ENCODE data around the gene ARFGAP3. TPM values are rescaled to one million over a fixed set of nuclear protein-coding genes. Genes with fewer than 3 reads are reported as not detected.

The ARFGAP3 gene
- total and polyA plus RNA-seq, 2 experiments from 2014 or later = 14.8 to 19.1 TPM

DNA sequence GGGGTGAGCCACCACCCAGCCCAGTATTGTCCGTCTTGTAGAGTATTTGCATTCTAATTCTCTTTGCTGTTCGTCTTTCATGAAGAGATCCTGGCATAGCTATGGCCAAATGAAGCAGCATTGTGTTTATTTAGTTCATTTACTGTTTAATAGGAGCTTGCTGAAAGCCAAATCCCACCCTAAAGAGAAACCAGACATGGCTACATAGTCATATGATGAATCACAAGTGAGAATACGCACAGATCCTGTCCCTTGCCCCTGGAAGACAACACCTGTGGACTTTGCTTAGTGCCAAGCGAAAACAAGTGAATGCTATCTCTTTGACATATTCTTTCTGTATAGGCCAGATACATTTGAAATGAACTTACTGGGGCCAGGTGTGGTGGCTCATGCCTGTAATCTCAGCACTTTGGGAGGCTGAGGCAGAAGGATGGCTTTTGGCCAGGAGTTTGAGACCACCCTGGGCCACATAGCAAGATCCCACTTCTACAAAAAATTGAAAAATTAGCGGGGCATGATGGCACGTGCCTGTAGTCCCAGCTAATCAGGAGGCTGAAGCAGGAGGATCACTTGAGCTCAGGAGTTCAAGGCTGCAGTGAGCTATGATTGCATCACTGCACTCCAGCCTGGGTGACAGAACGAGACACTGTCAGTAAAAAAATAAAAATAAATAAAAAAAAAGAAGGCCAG is 5.1 kb upstream of the ARFGAP3 start:
- H3K36me3 Mint-ChIP-seq (ENCODE audit: low read depth) = no peaks in the 10 kb centered on the region
- ATAC-seq (no peak), DNase-seq (ENCODE audit: low spot score) (no peak)
- Histone ChIP-seq H3K4me3 (no peak overlapping the region), H3K4me2 (no peak overlapping the region), H3K79me2 (replicated peaks; ENCODE audit: insufficient read depth) (no peaks in the 10 kb centered on the region), H3K27me3 (ENCODE audit: insufficient read depth) (peaks cover 19% of the 10 kb centered on the region), H3K9me2 (ENCODE audit: insufficient read depth) (no peaks in the 10 kb centered on the region), H2AFZ (no peak overlapping the region), H3K4me1 (ENCODE audit: insufficient read depth) (no peaks in the 10 kb centered on the region), H4K20me1 (replicated peaks; ENCODE audit: insufficient read depth) (no peaks in the 10 kb centered on the region), H3F3A (replicated peaks; ENCODE audit: low read depth) (no peaks in the 10 kb centered on the region), H3K36me3 (ENCODE audit: insufficient read depth) (no peaks in the 10 kb centered on the region), H3K27ac (ENCODE audit: low read depth) (no peak overlapping the region)
- H3K27ac Mint-ChIP-seq = no peak overlapping the region
- TF ChIP-seq EZH2phosphoT487 (IDR thresholded peaks at IDR 0.05; ENCODE audit: unreplicated experiment) = no peak
- TF ChIP-seq ZNF114 (CRISPR knock-in tag; IDR thresholded peaks at IDR 0.05) = no peak
- no peak for TF ChIP-seq NANOG (IDR thresholded peaks at IDR 0.05; ENCODE audit: borderline replicate concordance)
- TF ChIP-seq, protein P1, sequence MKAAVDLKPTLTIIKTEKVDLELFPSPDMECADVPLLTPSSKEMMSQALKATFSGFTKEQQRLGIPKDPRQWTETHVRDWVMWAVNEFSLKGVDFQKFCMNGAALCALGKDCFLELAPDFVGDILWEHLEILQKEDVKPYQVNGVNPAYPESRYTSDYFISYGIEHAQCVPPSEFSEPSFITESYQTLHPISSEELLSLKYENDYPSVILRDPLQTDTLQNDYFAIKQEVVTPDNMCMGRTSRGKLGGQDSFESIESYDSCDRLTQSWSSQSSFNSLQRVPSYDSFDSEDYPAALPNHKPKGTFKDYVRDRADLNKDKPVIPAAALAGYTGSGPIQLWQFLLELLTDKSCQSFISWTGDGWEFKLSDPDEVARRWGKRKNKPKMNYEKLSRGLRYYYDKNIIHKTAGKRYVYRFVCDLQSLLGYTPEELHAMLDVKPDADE (IDR thresholded peaks at IDR 0.05) = no peak
- TF ChIP-seq, protein P2, sequence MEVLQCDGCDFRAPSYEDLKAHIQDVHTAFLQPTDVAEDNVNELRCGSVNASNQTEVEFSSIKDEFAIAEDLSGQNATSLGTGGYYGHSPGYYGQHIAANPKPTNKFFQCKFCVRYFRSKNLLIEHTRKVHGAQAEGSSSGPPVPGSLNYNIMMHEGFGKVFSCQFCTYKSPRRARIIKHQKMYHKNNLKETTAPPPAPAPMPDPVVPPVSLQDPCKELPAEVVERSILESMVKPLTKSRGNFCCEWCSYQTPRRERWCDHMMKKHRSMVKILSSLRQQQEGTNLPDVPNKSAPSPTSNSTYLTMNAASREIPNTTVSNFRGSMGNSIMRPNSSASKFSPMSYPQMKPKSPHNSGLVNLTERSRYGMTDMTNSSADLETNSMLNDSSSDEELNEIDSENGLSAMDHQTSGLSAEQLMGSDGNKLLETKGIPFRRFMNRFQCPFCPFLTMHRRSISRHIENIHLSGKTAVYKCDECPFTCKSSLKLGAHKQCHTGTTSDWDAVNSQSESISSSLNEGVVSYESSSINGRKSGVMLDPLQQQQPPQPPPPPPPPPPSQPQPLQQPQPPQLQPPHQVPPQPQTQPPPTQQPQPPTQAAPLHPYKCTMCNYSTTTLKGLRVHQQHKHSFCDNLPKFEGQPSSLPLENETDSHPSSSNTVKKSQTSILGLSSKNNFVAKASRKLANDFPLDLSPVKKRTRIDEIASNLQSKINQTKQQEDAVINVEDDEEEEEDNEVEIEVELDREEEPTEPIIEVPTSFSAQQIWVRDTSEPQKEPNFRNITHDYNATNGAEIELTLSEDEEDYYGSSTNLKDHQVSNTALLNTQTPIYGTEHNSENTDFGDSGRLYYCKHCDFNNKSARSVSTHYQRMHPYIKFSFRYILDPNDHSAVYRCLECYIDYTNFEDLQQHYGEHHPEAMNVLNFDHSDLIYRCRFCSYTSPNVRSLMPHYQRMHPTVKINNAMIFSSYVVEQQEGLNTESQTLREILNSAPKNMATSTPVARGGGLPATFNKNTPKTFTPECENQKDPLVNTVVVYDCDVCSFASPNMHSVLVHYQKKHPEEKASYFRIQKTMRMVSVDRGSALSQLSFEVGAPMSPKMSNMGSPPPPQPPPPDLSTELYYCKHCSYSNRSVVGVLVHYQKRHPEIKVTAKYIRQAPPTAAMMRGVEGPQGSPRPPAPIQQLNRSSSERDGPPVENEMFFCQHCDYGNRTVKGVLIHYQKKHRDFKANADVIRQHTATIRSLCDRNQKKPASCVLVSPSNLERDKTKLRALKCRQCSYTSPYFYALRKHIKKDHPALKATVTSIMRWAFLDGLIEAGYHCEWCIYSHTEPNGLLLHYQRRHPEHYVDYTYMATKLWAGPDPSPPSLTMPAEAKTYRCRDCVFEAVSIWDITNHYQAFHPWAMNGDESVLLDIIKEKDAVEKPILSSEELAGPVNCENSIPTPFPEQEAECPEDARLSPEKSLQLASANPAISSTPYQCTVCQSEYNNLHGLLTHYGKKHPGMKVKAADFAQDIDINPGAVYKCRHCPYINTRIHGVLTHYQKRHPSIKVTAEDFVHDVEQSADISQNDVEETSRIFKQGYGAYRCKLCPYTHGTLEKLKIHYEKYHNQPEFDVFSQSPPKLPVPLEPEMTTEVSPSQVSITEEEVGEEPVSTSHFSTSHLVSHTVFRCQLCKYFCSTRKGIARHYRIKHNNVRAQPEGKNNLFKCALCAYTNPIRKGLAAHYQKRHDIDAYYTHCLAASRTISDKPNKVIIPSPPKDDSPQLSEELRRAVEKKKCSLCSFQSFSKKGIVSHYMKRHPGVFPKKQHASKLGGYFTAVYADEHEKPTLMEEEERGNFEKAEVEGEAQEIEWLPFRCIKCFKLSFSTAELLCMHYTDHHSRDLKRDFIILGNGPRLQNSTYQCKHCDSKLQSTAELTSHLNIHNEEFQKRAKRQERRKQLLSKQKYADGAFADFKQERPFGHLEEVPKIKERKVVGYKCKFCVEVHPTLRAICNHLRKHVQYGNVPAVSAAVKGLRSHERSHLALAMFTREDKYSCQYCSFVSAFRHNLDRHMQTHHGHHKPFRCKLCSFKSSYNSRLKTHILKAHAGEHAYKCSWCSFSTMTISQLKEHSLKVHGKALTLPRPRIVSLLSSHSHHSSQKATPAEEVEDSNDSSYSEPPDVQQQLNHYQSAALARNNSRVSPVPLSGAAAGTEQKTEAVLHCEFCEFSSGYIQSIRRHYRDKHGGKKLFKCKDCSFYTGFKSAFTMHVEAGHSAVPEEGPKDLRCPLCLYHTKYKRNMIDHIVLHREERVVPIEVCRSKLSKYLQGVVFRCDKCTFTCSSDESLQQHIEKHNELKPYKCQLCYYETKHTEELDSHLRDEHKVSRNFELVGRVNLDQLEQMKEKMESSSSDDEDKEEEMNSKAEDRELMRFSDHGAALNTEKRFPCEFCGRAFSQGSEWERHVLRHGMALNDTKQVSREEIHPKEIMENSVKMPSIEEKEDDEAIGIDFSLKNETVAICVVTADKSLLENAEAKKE (CRISPR knock-in tag; IDR thresholded peaks at IDR 0.05) = no peak
- TF ChIP-seq STAT1 (IDR thresholded peaks at IDR 0.05; ENCODE audit: unreplicated experiment) = no peak
- TF ChIP-seq ZNF331 (CRISPR knock-in tag; IDR thresholded peaks at IDR 0.05; ENCODE audit: low read depth) = no peak
- TF ChIP-seq EZH2 (IDR thresholded peaks at IDR 0.05; ENCODE audit: low read depth, unreplicated experiment) = no peak
- TF ChIP-seq POLR2AphosphoS5 (IDR thresholded peaks at IDR 0.05; ENCODE audit: low read depth) = no peak
- TF ChIP-seq, protein P3, sequence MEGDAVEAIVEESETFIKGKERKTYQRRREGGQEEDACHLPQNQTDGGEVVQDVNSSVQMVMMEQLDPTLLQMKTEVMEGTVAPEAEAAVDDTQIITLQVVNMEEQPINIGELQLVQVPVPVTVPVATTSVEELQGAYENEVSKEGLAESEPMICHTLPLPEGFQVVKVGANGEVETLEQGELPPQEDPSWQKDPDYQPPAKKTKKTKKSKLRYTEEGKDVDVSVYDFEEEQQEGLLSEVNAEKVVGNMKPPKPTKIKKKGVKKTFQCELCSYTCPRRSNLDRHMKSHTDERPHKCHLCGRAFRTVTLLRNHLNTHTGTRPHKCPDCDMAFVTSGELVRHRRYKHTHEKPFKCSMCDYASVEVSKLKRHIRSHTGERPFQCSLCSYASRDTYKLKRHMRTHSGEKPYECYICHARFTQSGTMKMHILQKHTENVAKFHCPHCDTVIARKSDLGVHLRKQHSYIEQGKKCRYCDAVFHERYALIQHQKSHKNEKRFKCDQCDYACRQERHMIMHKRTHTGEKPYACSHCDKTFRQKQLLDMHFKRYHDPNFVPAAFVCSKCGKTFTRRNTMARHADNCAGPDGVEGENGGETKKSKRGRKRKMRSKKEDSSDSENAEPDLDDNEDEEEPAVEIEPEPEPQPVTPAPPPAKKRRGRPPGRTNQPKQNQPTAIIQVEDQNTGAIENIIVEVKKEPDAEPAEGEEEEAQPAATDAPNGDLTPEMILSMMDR (conservative IDR thresholded peaks at IDR 0.05; ENCODE audit: low read depth in 2 of 2) = no peak
- TF ChIP-seq CREB1 (CRISPR knock-in tag; IDR thresholded peaks at IDR 0.05; ENCODE audit: low read depth) = no peak
- TF ChIP-seq JUNB (IDR thresholded peaks at IDR 0.05; ENCODE audit: unreplicated experiment) = no peak
- TF ChIP-seq, protein P4, sequence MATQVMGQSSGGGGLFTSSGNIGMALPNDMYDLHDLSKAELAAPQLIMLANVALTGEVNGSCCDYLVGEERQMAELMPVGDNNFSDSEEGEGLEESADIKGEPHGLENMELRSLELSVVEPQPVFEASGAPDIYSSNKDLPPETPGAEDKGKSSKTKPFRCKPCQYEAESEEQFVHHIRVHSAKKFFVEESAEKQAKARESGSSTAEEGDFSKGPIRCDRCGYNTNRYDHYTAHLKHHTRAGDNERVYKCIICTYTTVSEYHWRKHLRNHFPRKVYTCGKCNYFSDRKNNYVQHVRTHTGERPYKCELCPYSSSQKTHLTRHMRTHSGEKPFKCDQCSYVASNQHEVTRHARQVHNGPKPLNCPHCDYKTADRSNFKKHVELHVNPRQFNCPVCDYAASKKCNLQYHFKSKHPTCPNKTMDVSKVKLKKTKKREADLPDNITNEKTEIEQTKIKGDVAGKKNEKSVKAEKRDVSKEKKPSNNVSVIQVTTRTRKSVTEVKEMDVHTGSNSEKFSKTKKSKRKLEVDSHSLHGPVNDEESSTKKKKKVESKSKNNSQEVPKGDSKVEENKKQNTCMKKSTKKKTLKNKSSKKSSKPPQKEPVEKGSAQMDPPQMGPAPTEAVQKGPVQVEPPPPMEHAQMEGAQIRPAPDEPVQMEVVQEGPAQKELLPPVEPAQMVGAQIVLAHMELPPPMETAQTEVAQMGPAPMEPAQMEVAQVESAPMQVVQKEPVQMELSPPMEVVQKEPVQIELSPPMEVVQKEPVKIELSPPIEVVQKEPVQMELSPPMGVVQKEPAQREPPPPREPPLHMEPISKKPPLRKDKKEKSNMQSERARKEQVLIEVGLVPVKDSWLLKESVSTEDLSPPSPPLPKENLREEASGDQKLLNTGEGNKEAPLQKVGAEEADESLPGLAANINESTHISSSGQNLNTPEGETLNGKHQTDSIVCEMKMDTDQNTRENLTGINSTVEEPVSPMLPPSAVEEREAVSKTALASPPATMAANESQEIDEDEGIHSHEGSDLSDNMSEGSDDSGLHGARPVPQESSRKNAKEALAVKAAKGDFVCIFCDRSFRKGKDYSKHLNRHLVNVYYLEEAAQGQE (IDR thresholded peaks at IDR 0.05; ENCODE audit: unreplicated experiment) = no peak
- no peaks in the 10 kb centered on the region for H3K4me1 Mint-ChIP-seq
- H3K9me3 Mint-ChIP-seq = peaks cover 5% of the 10 kb centered on the region; the same call in 2 of the 3 replicates
- no peak overlapping the region for H3K4me3 Mint-ChIP-seq
- peaks cover 30% of the 10 kb centered on the region for H3K27me3 Mint-ChIP-seq (ENCODE audit: insufficient read depth, low read depth, poor library complexity)

All from GM23338 (cell line).